ENCODE measurements around the gene AZIN2. TPM values are rescaled to one million over a fixed set of nuclear protein-coding genes. Genes with fewer than 3 reads are reported as not detected.
"Not testable (repeated sequence)": the region's sequence is repeated elsewhere in the genome, so short reads cannot be mapped to it uniquely, and the experiment has no call there.

Gene AZIN2
- total RNA-seq, 5 donors from 2014 or later (not counting 1 experiment from before 2014, with no cell fraction given) = 5.6 to 10.7 (median 9.7) TPM

DNA sequence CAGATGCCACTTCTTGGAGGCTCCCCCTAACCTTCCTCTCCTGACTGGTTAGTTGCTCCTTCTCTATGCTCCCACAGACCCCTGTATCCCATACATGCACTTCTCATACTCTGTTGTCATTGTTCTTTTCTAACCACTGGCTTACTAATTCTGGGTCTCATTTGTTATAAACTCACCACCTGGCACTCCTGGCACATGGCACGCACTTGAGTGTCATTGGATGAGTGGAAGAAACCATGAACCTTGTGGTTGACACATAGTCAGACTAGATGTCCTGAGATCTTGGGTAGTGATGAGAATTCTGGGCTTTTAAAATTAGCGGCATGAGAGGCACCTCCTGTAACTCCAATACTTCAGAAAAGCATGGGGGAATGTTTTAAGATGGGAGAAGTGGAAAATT is 51.6 kb downstream of the AZIN2 start:
- ChIA-PET CTCF (no interaction called here), POLR2A (interaction anchor here in 1 of 2 donors (0.6 kb wide), 1 partner anchor 1112 kb away, joined by 3 read pairs; no protein-coding TSS in a partner anchor)
- H3K36me3 ChIP-seq (ENCODE audit: control insufficient read depth in 2 of 2, extremely low read depth in 1 of 2, insufficient read depth in 1 of 2, low read length in 1 of 2) = peaks cover 0 to 3% of the 10 kb centered on the region in 2 donors
- no peaks in the 10 kb centered on the region for H3K9me3 ChIP-seq
- no peaks in the 10 kb centered on the region for H3K27me3 ChIP-seq (replicated peaks in 1 of 2; ENCODE audit: control insufficient read depth in 2 of 2, extremely low read depth in 1 of 2, insufficient read depth in 2 of 2, low read length in 1 of 2)
- Mint-ChIP-seq H3K27ac (peak overlapping the region in 1 of 2 donors; percentile 45), H3K4me3 (no peak overlapping the region), H3K9me3 (no peaks in the 10 kb centered on the region), H3K27me3 (no peaks in the 10 kb centered on the region), H3K4me1 (peaks cover 30 to 41% (median 41%) of the 10 kb centered on the region in 3 donors), H3K36me3 (peaks cover 16% of the 10 kb centered on the region)
- no peak overlapping the region for H3K4me3 ChIP-seq (ENCODE audit: control insufficient read depth in 1 of 2, extremely low read depth in 1 of 2, low read length in 1 of 2)
- WGBS (ENCODE audit: insufficient coverage) = no CpG with 5 or more reads among the region's 2 CpGs
- H3K27ac ChIP-seq (ENCODE audit: low read length) = no peak overlapping the region
- DNase-seq (no peak), ATAC-seq (replicated peaks in 1 of 4) (no peak)
- H3K4me1 ChIP-seq (ENCODE audit: control insufficient read depth in 1 of 2, extremely low read depth in 1 of 2, insufficient read depth in 2 of 2, low read length in 2 of 2) = peaks cover 14 to 20% of the 10 kb centered on the region in 2 experiments

DNA sequence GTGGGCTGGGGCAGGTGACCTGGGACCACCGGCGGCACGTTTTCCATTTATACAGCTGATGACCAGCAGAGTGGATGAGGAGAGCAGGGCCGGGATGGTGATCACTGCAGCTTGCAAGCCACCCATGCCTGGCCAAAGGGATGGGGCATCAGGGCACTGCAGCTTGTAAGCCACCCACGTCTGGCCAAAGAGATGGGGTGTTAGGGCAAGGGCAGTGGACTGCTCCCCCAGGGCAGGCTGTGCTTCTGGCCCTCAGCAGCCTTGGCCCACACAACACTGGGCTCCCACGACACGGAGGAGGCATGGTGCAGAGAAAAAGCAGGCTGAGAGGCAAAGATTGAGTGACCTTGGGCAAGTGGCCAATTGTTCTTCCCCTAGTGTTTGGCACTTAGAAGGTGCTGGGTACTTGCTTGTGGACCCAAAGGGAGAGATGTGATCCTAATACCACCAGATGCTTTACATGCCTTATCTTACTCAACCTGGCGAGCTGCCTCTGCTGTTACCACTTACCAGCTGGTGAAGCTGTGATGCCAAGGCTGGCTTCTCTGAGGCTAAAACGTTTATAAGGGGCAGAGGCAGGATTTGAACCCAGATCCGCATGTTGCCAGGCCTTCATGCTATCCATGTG is 52.6 kb downstream of the AZIN2 start:
- no peaks in the 10 kb centered on the region for H3K27me3 ChIP-seq (replicated peaks in 1 of 2; ENCODE audit: control insufficient read depth in 2 of 2, extremely low read depth in 1 of 2, insufficient read depth in 2 of 2, low read length in 1 of 2)
- ChIA-PET CTCF (no interaction called here), POLR2A (no interaction called here)
- Mint-ChIP-seq H3K4me3 (no peak overlapping the region), H3K36me3 (peaks cover 16% of the 10 kb centered on the region), H3K9me3 (no peaks in the 10 kb centered on the region), H3K4me1 (peaks cover 30 to 38% (median 33%) of the 10 kb centered on the region in 3 donors), H3K27ac (no peak overlapping the region), H3K27me3 (no peaks in the 10 kb centered on the region)
- H3K9me3 ChIP-seq = no peaks in the 10 kb centered on the region
- H3K36me3 ChIP-seq (ENCODE audit: control insufficient read depth in 2 of 2, extremely low read depth in 1 of 2, insufficient read depth in 1 of 2, low read length in 1 of 2) = peaks cover 0 to 3% of the 10 kb centered on the region in 2 donors
- DNase-seq = no peak
- no peak for ATAC-seq (replicated peaks in 1 of 4)
- peaks cover 4 to 10% of the 10 kb centered on the region in 2 experiments for H3K4me1 ChIP-seq (ENCODE audit: control insufficient read depth in 1 of 2, extremely low read depth in 1 of 2, insufficient read depth in 2 of 2, low read length in 2 of 2)
- 86% methylated on average over 8 of the region's 10 CpGs for WGBS (ENCODE audit: insufficient coverage)
- H3K4me3 ChIP-seq (ENCODE audit: control insufficient read depth in 1 of 2, extremely low read depth in 1 of 2, low read length in 1 of 2) = no peak overlapping the region
- no peak overlapping the region for H3K27ac ChIP-seq (ENCODE audit: low read length)

DNA sequence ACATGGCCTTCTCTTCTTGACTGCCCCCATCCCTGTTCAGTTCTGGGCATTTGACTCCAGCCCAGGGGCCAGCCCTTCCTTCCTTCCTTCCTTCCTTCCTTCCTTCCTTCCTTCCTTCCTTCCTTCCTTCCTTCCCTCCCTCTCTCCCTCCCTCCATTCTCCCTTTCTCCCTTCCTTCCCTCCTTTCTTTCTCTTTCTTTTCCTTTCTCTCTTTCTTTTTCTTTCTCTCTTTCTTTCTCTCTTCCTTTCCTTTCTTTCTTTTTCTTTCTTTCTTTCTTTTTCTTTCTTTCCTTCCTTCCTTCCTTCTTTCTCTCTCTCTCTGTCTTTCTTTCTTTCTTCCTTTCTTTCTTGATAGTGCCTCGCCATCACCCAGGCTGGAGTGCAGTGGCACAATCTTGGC is 55.1 kb downstream of the AZIN2 start:
- POLR2A ChIA-PET = interaction anchor here in 1 of 2 donors (0.7 kb wide), 1 partner anchor 31 kb away, joined by 3 read pairs; no protein-coding TSS in a partner anchor
- not testable (repeated sequence) for H3K4me3 Mint-ChIP-seq; ATAC-seq (replicated peaks in 1 of 4); H3K27ac Mint-ChIP-seq; H3K27ac ChIP-seq (ENCODE audit: low read length); H3K4me3 ChIP-seq (ENCODE audit: control insufficient read depth in 1 of 2, extremely low read depth in 1 of 2, low read length in 1 of 2); H3K36me3 ChIP-seq (ENCODE audit: control insufficient read depth in 2 of 2, extremely low read depth in 1 of 2, insufficient read depth in 1 of 2, low read length in 1 of 2); H3K9me3 ChIP-seq; H3K27me3 Mint-ChIP-seq; DNase-seq; H3K4me1 ChIP-seq (ENCODE audit: control insufficient read depth in 1 of 2, extremely low read depth in 1 of 2, insufficient read depth in 2 of 2, low read length in 2 of 2); H3K27me3 ChIP-seq (replicated peaks in 1 of 2; ENCODE audit: control insufficient read depth in 2 of 2, extremely low read depth in 1 of 2, insufficient read depth in 2 of 2, low read length in 1 of 2); H3K9me3 Mint-ChIP-seq
- CTCF ChIA-PET = interaction anchor here in 1 of 2 donors (1.3 kb wide), 1 partner anchor 9 kb away, joined by 8 read pairs; no protein-coding TSS in a partner anchor
- peaks cover 14 to 25% (median 15%) of the 10 kb centered on the region in 3 donors for H3K4me1 Mint-ChIP-seq
- peaks cover 16% of the 10 kb centered on the region for H3K36me3 Mint-ChIP-seq
- 100% methylated on average over 1 of the region's 1 CpG for WGBS (ENCODE audit: insufficient coverage)

DNA sequence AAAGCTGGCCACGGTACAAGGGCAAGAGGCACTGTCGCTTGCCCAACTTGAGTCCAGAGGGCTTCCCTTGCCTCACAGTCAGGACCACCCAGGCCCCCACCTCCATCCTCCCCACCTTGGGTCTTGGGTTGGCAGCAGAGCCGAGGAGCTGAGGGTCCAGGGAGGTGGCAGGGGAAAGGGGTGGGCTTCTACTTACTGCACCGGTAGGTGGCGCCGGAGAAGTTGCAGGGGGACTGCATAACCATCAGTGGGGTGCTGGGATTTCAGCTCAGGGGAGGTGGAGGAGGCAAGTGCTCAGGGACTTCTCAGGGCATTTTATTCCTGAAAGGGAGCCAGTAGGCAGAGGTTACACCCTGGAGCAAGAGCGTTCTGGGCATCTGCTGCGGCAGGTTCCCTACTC is 56.8 kb downstream of the AZIN2 start:
- Mint-ChIP-seq H3K4me1 (peaks cover 11 to 20% (median 16%) of the 10 kb centered on the region in 3 donors), H3K27ac (no peak overlapping the region), H3K36me3 (peaks cover 11% of the 10 kb centered on the region), H3K4me3 (no peak overlapping the region), H3K27me3 (no peaks in the 10 kb centered on the region), H3K9me3 (no peaks in the 10 kb centered on the region)
- Histone ChIP-seq H3K27ac (ENCODE audit: low read length) (no peak overlapping the region), H3K4me3 (ENCODE audit: control insufficient read depth in 1 of 2, extremely low read depth in 1 of 2, low read length in 1 of 2) (no peak overlapping the region), H3K4me1 (ENCODE audit: control insufficient read depth in 1 of 2, extremely low read depth in 1 of 2, insufficient read depth in 2 of 2, low read length in 2 of 2) (peaks cover 0 to 2% of the 10 kb centered on the region in 2 experiments), H3K36me3 (ENCODE audit: control insufficient read depth in 2 of 2, extremely low read depth in 1 of 2, insufficient read depth in 1 of 2, low read length in 1 of 2) (peaks cover 0 to 3% of the 10 kb centered on the region in 2 donors), H3K27me3 (replicated peaks in 1 of 2; ENCODE audit: control insufficient read depth in 2 of 2, extremely low read depth in 1 of 2, insufficient read depth in 2 of 2, low read length in 1 of 2) (no peaks in the 10 kb centered on the region), H3K9me3 (no peaks in the 10 kb centered on the region)
- DNase-seq = peak in 24 of 35 experiments; percentile 10 to 55 (median 30)
- ChIA-PET CTCF (interaction anchor here in 1 of 2 donors (1.5 kb wide), 1 partner anchor 158 kb away, joined by 4 read pairs; no protein-coding TSS in a partner anchor), POLR2A (no interaction called here)
- ATAC-seq (replicated peaks in 1 of 4) = peak in 2 of 4 experiments; percentile 39 to 53
- 37% methylated on average over 5 of the region's 8 CpGs for WGBS (ENCODE audit: insufficient coverage)

DNA sequence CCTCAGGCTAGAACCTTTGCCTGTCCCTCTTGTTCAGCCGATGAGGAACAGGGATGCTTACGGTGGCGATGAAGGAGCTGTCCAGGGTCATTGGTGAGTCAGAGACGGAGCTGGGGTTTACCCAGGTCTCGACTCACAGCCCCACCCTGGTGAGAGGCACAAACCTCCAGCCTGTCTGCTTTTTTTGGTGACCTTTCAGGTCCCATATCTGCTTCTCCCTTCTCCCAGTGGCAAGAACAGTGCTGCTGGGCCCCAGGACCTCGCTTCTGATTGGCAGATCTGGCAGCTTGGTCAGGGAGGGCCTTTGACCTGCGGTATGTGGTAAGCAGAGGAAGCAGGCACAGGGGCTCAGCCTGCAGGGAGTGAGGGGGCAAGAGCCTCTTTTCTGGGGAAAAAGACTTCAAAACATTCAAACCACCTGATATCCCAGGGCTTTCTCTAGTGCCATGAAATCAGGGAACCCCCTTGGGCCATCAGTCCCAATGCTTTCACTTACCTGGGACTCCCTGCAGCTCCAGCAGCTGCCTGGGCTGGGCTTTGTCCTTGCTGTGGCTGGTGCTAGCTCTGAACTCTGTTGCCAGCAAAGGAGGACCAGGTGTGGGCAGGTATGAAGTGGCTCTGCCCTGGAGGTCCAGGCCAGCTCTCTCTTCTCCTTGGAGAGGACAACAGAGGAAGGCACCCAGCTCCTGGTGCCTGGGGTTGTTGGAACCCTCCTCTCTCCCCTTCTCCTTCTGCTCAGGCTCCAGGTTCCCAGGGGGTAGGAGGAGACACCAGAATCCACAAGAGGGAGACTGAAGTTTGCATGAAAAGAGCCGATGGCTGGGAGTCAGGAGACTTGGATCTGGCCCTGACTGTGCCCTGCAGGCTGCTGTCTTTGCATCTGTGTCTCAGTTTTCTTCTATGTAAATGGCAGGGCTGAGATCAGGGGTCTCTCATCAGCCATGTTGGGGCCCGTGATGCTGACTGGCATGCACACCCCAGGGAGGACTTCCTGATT is 59.5 kb downstream of the AZIN2 start:
- WGBS (ENCODE audit: insufficient coverage) = 84% methylated on average over 6 of the region's 9 CpGs
- H3K36me3 ChIP-seq (ENCODE audit: control insufficient read depth in 2 of 2, extremely low read depth in 1 of 2, insufficient read depth in 1 of 2, low read length in 1 of 2) = peaks cover 0 to 3% of the 10 kb centered on the region in 2 donors
- peaks cover 0 to 2% of the 10 kb centered on the region in 2 experiments for H3K4me1 ChIP-seq (ENCODE audit: control insufficient read depth in 1 of 2, extremely low read depth in 1 of 2, insufficient read depth in 2 of 2, low read length in 2 of 2)
- H3K27me3 ChIP-seq (replicated peaks in 1 of 2; ENCODE audit: control insufficient read depth in 2 of 2, extremely low read depth in 1 of 2, insufficient read depth in 2 of 2, low read length in 1 of 2) = no peaks in the 10 kb centered on the region
- H3K27ac Mint-ChIP-seq = no peak overlapping the region
- DNase-seq = no peak
- ATAC-seq (replicated peaks in 1 of 4) = no peak
- no peak overlapping the region for H3K27ac ChIP-seq (ENCODE audit: low read length)
- H3K4me3 Mint-ChIP-seq = no peak overlapping the region
- H3K9me3 ChIP-seq = no peaks in the 10 kb centered on the region
- H3K9me3 Mint-ChIP-seq = no peaks in the 10 kb centered on the region
- H3K36me3 Mint-ChIP-seq = peaks cover 5% of the 10 kb centered on the region
- ChIA-PET CTCF (interaction anchor here in 1 of 2 donors (0.6 kb wide), 1 partner anchor 41 kb away, joined by 3 read pairs; the partner anchor contains the start of gene TRIM62), POLR2A (no interaction called here)
- H3K4me1 Mint-ChIP-seq = peaks cover 10 to 20% (median 13%) of the 10 kb centered on the region in 3 donors
- H3K4me3 ChIP-seq (ENCODE audit: control insufficient read depth in 1 of 2, extremely low read depth in 1 of 2, low read length in 1 of 2) = no peak overlapping the region
- no peaks in the 10 kb centered on the region for H3K27me3 Mint-ChIP-seq

DNA sequence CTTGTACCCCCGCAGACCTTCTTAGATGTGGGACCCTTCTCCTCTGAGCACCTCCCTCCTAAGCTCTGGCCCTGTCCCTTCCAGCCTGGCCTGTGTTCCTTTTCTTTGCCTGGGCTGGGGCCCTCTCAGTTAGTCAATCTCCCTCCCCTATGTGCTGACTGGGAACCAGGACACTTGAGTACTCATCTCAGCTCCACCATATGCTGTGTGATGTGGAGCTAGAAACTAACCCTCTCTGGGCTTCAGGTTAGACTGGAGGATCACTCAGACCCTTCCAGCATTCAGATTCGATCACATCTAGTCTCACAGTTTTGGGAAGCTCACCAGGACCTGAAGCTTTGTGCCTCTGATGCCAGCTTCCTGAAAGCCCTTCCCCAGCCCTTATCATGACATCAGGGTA is 60.3 kb downstream of the AZIN2 start:
- H3K27ac ChIP-seq (ENCODE audit: low read length) = no peak overlapping the region
- CTCF ChIA-PET = no interaction called here
- H3K4me3 Mint-ChIP-seq = no peak overlapping the region
- WGBS (ENCODE audit: insufficient coverage) = 100% methylated on average over 1 of the region's 2 CpGs
- no peaks in the 10 kb centered on the region for H3K27me3 ChIP-seq (replicated peaks in 1 of 2; ENCODE audit: control insufficient read depth in 2 of 2, extremely low read depth in 1 of 2, insufficient read depth in 2 of 2, low read length in 1 of 2)
- no peaks in the 10 kb centered on the region for H3K9me3 Mint-ChIP-seq
- DNase-seq = no peak
- H3K36me3 ChIP-seq (ENCODE audit: control insufficient read depth in 2 of 2, extremely low read depth in 1 of 2, insufficient read depth in 1 of 2, low read length in 1 of 2) = peaks cover 0 to 3% of the 10 kb centered on the region in 2 donors
- peaks cover 0 to 2% of the 10 kb centered on the region in 2 experiments for H3K4me1 ChIP-seq (ENCODE audit: control insufficient read depth in 1 of 2, extremely low read depth in 1 of 2, insufficient read depth in 2 of 2, low read length in 2 of 2)
- ATAC-seq (replicated peaks in 1 of 4) = no peak
- no peaks in the 10 kb centered on the region for H3K9me3 ChIP-seq
- H3K4me1 Mint-ChIP-seq = peaks cover 8 to 20% (median 11%) of the 10 kb centered on the region in 3 donors
- H3K27me3 Mint-ChIP-seq = no peaks in the 10 kb centered on the region
- H3K36me3 Mint-ChIP-seq = peaks cover 9% of the 10 kb centered on the region
- H3K27ac Mint-ChIP-seq = peak overlapping the region in 1 of 2 donors; percentile 33
- POLR2A ChIA-PET = no interaction called here
- H3K4me3 ChIP-seq (ENCODE audit: control insufficient read depth in 1 of 2, extremely low read depth in 1 of 2, low read length in 1 of 2) = no peak overlapping the region

Data from T-cell (primary cell).